Measurements from ENCODE around the gene KIF4B.

- no peak for TF ChIP-seq POLR2A (IDR thresholded peaks at IDR 0.05)
- peak in 2 of 4 experiments; percentile 11 to 19 for TF ChIP-seq CTCF (IDR thresholded peaks at IDR 0.05)
Observed at GRCh38 chr5:154972476-154973080, 41.0 kb upstream of the KIF4B start.
